GM15510 (cell line): ENCODE data around the gene MYO1H.

Source experiments
- POLR2A ChIP-seq: IDR thresholded peaks from 3 replicates; pipeline ENCODE4 v1.6.1; 2011; ENCODE audit warnings: borderline replicate concordance; ENCODE audit not compliant: insufficient read length; ENCODE audit errors: extremely low read depth

The MYO1H gene

GRCh38 chr12:109483346-109483745, 135.6 kb downstream of the MYO1H start:
- TF ChIP-seq POLR2A, result no peak

DNA sequence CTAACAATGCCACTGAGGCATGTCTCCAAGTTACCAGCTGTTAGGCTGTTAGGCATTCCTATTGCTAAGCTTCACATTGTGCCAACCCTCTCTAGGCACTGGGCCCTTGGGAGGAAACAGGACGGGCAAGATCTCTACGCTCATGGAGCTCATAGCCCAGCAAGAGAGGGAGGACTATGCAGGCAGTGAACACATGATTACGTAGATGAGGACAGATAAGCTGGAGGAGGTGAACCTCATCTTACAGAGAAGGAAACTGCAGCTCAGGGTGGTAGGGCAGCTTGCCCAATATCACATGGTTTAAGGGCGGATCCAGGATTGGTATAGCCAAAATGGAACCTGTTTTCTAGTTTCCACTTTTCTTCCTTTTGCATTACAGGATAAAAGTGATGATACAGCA, 137.5 kb downstream of the MYO1H start:
- no peak for TF ChIP-seq POLR2A

GRCh38 chr12:109487181-109488050, 139.7 kb downstream of the MYO1H start:
- no peak for TF ChIP-seq POLR2A

DNA sequence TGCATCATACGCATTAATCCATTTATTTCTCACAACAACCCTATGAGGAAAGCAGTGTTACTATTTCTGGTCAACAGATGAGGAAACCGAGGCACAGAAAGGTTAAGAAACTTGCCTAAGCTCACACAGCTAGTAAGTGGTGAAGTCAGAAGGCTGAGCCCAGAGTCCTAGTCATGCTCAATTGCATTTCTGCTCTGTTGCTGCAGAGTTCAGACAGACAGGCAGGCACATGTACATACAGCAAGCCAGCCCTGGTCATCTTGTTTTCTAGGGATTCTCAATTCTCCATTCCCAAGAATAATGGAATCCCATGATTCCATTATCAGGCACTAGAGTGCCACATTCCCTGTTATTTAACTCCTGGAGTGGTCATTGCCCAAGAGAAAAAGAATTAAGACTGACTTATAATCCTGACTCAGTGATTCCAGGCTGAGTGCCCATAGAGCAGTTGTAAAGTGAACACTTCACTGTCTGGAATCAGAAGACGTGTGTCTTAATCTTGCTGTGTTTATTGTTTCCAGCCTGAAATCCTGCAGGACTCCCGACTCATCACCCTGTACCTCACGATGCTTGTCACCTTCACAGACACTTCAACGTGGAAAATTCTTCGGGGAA, 140.5 kb downstream of the MYO1H start:
- no peak for TF ChIP-seq POLR2A

DNA sequence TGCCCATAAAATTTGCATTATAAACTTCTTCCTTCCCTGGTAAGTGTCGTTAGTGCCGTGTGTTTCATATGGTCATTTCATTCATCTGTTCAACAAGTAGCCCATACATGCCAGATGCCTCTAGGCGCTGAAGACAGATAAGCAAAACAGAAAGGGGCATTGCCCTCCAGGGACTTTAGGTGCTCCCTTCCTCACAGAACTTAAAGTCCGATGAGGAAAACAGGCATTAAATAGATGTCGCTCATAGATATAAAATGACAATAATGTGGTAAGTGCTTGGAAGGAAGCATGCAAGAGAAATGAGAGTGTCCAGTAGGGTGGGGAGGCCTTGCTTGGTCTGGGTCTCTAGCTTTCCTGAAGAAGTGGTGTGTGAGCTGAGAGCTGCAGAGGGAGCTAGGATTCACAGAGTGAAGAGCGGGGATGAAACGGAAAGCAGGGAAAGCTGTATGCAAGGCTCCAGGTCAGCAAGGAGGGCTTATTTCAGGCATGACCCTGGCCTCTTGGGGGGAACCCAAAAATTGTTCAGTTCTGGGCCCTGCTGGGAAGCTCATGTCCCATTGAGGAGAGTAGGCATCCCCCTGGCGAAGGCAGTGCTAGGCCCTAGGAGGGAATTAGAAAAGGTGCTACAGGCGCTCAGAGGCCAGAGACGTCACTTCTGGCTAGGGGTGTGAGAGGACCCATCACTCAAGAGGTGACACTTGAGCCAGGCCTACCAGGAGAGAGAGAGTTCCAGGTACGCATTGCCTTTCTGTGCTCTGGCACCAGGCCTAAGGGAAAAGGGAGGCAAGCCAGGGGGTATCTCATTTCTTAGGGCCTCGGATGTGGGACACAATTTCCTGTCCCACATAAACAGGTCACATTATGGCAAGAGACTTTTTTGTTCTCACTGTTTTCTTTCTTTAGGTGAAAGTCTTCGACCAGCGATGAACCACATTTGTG, 141.6 kb downstream of the MYO1H start:
- TF ChIP-seq POLR2A, result no peak

DNA sequence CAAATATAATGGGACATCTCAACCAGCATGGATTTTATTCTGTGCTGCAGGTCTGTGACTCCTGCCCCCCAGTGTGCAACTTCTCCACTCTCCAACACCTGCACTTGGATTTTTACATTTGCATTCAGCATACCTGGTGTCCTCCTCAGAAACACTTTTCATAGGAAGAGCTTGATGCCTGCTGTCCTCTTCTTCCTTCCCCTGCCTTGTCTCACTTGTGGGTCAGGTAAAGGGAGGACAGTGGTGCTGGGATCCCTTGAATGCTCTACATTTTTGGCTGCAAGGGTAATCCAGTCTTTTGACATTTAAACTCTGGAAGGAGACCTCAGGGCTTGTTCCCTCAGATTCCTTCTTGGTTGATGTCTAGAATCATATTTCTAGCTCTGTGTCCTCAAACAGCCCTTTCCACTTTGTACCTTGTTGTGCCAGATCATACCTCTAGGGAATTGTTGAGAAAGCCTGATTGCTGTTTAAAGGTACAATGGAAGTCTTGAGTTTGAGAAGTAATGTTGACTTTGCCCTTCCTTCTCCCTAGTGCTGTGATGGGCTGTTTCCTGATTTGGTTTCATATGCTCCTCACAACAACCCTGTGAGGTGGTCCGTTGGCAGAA, 142.4 kb downstream of the MYO1H start:
- TF ChIP-seq POLR2A, result no peak

GRCh38 chr12:109491671-109492070, 144.0 kb downstream of the MYO1H start:
- TF ChIP-seq POLR2A, result no peak

DNA sequence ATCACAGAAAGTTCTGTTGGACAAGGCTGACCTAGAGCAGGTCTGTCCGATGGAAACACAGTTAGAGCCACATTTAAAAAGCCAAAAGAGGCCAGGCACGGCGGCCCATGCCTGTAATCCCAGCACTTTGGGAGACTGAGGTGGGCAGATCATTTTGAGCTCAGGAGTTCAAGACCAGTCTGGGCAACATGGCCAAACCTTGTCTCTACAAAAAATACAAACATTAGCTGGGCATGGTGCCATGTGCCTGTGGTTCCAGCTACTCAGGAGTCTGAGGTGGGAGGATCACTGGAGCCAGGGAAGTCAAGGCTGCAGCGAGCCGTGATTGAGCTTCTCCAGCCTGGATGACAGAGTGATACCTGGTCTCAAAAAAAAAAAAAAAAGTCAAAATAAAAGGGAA, 144.7 kb downstream of the MYO1H start:
- TF ChIP-seq POLR2A, result no peak

GRCh38 chr12:109493090-109493489, 145.4 kb downstream of the MYO1H start:
- TF ChIP-seq POLR2A, result no peak

DNA sequence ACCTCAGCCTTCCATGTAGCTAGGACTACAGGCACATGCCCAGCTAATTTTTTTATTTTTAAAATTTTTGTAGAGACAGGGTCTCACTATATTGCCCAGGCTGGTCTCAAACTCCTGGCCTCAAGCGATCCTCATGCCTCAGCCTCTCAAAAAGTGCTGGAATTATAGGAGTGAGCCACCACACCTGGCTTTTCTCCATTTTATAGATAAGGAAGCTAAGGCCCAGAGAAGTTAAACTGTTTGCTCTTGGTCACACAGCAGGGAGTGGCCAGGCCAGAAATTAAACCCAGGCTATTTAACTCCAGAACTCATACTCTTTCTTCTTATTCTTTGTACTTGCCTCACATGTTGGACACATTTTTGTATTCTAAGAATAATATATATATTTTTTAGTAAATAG, 146.2 kb downstream of the MYO1H start:
- no peak for TF ChIP-seq POLR2A

- no peak for TF ChIP-seq POLR2A
Observed at GRCh38 chr12:109494348-109494881, 146.7 kb downstream of the MYO1H start.

- no peak for TF ChIP-seq POLR2A
Observed at GRCh38 chr12:109495012-109495411, 147.3 kb downstream of the MYO1H start.

DNA sequence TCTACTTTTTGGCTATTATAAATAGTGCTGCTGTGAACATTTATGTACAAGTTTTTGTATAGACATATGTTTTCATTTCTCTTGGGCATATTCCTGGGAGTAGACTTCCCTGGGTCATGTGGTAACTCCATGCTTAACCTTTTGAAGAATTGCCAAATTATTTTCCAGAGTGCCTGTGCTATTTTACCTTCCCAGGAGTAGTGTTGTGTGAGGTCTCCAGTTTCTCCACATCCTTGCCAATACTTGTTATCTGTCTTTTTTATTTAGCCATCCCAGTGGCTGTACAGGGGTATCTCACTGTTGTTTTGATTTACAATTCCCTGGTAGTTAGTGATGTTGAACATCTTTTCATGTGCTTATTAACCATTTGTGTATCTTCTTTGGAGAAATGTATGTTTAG, 148.6 kb downstream of the MYO1H start:
- TF ChIP-seq POLR2A, result no peak

DNA sequence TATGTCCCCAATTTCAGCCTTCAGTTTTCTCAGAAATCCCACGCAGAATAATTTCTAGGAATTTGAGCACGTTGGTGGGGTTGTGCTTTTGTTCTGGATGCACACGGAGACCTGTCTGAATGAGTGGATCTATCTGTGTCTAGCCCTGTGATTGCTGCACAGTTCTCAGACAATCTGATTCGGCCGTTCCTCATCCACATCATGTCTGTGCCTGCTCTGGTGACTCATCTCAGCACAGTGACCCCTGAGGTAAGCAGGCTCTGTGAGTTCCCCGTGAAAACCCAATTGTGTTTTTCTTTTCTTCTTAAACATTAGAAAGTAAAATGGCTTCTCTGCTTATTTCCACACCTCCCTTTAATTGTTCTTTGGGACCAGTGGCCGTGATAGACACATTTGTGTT, 150.0 kb downstream of the MYO1H start:
- TF ChIP-seq POLR2A, result no peak
